ENCODE results near the gene RASL12. TPM values are rescaled to one million over a fixed set of nuclear protein-coding genes. Genes with fewer than 3 reads are reported as not detected.
"Not testable (repeated sequence)": the region's sequence is repeated elsewhere in the genome, so short reads cannot be mapped to it uniquely, and the experiment has no call there.

RASL12 gene
- total RNA-seq, 1 donor: under 0.01 TPM

- no peak for TF ChIP-seq CTCF (IDR thresholded peaks at IDR 0.05; ENCODE audit: insufficient read depth, low read depth, low read length)
- DNase-seq (ENCODE audit: low read depth): no peak
- peak overlapping the region; percentile 86 for H3K4me3 ChIP-seq (ENCODE audit: low read depth, low read length)
Measured at GRCh38 chr15:65028338-65028737, 39.5 kb downstream of the RASL12 start.

- DNase-seq (ENCODE audit: low read depth): no peak
- H3K4me3 ChIP-seq (ENCODE audit: low read depth, low read length): peak overlapping the region; percentile 12
- no peak for TF ChIP-seq CTCF (IDR thresholded peaks at IDR 0.05; ENCODE audit: insufficient read depth, low read depth, low read length)
Measured at GRCh38 chr15:65027593-65027992, 40.2 kb downstream of the RASL12 start.

GRCh38 chr15:65026756-65027155 lies 41.0 kb downstream of the RASL12 start:
- no peak for TF ChIP-seq CTCF (IDR thresholded peaks at IDR 0.05; ENCODE audit: insufficient read depth, low read depth, low read length)
- H3K4me3 ChIP-seq (ENCODE audit: low read depth, low read length): no peak overlapping the region
- no peak for DNase-seq (ENCODE audit: low read depth)

- no peak for TF ChIP-seq CTCF (IDR thresholded peaks at IDR 0.05; ENCODE audit: insufficient read depth, low read depth, low read length)
- H3K4me3 ChIP-seq (ENCODE audit: low read depth, low read length): no peak overlapping the region
- DNase-seq (ENCODE audit: low read depth): no peak
Measured at GRCh38 chr15:65021488-65021887, 46.3 kb downstream of the RASL12 start.

- no peak overlapping the region for H3K4me3 ChIP-seq (ENCODE audit: low read depth, low read length)
- TF ChIP-seq CTCF (IDR thresholded peaks at IDR 0.05; ENCODE audit: insufficient read depth, low read depth, low read length): no peak
- no peak for DNase-seq (ENCODE audit: low read depth)
Measured at GRCh38 chr15:65020419-65020818, 47.4 kb downstream of the RASL12 start.

- not testable (repeated sequence) for H3K4me3 ChIP-seq (ENCODE audit: low read depth, low read length); DNase-seq (ENCODE audit: low read depth)
Measured at GRCh38 chr15:65011198-65011597, 56.6 kb downstream of the RASL12 start.

GRCh38 chr15:65008983-65009382 lies 58.8 kb downstream of the RASL12 start:
- no peak overlapping the region for H3K4me3 ChIP-seq (ENCODE audit: low read depth, low read length)
- peak; percentile 24 for DNase-seq (ENCODE audit: low read depth)
- peak; percentile 39 for TF ChIP-seq CTCF (IDR thresholded peaks at IDR 0.05; ENCODE audit: insufficient read depth, low read depth, low read length)

Measured in fibroblast of villous mesenchyme (primary cell).